HG03378 (cell line): ENCODE data around the gene CCR5AS.
A peak's percentile ranks its signal among the peaks of the same experiment; 100 is the strongest.
"Not testable (repeated sequence)": the region's sequence is repeated elsewhere in the genome, so short reads cannot be mapped to it uniquely, and the experiment has no call there.

ENCODE experiments used
- ATAC-seq: cut with Tn5 transposase; IDR thresholded peaks from one replicate; pipeline ENCODE4 v1.9.1; 2021; ENCODE audit warnings: mild to moderate bottlenecking, moderate library complexity; ENCODE audit not compliant: unreplicated experiment

CCR5AS gene

GRCh38 chr3:46358466-46358865 lies 48.4 kb downstream of the CCR5AS start:
- ATAC-seq: no peak

DNA sequence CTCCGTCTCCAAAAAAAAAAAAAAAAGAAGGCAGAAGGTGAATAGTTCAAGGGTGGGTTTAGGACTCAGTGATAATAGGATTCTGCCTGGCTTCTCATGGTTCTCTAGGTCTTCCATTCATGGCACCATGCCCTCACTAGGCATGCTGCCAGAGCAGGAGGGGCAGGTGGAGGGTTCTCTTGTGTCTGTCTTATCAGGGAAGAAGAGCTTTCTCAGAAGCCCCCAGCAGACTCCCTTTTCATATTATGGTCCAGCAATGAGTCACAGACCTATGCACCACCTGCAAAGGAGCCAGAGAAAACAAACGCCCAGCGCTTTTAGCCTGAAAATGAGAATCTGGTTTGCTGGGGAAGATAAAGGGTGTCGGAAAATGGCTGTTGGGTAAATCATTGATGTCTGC lies 50.0 kb downstream of the CCR5AS start:
- no peak for ATAC-seq

DNA sequence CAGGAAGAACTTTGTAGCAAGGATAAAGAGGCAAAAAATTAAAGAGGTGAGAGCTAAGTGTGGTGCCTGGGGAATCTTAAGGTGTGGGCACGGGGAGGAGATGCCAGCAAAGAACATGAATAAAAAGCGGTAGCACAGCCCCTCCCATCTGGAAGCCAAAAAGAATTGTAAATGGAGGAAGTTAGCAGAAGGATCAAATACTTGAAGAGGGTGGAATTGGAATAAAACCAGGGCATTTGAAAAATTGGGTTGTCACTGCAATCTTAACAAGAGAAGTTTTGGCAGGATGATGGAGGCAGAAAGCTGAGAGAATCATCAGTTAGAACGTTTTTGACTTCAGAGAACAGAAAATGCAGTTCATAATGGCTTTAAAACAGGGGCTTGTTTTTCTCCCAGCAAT lies 50.6 kb downstream of the CCR5AS start:
- no peak for ATAC-seq

DNA sequence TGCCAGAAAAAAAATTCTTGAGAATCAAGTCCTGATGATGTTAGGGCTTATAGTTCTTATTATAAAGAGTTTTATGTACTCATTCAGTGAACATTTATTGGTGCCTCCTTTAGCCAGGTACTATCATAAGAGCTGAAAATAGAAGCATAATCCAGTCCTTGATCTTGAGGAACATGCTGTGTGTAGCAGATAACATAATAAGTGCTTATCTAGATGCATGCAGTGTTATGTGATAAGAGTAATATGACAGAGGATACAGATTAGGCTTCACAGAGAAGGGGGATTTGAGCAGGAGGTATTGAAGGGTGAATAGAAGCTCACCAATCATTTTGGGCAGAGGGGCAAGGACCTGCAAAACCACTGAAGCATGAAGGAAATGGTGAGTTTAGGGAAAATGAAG lies 51.9 kb downstream of the CCR5AS start:
- ATAC-seq: no peak

DNA sequence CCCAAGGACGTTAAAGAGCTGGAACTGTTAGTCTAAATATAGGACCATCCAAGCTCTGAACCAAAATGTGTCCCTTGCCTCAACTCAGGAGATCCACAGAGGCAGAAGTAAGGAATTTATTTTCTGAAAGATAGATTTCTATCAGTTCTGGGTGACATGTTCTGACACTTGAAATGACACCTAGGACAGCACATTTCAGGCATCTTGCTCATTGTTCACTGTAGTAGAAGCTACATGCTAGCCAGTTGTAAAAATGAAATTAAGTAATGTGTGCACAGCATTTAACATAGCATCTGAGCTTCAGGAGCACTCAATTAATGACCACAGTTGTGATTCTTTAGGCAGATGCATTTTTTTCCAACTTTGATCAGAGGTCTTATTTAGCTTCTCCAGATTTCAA lies 52.4 kb downstream of the CCR5AS start:
- ATAC-seq: no peak

DNA sequence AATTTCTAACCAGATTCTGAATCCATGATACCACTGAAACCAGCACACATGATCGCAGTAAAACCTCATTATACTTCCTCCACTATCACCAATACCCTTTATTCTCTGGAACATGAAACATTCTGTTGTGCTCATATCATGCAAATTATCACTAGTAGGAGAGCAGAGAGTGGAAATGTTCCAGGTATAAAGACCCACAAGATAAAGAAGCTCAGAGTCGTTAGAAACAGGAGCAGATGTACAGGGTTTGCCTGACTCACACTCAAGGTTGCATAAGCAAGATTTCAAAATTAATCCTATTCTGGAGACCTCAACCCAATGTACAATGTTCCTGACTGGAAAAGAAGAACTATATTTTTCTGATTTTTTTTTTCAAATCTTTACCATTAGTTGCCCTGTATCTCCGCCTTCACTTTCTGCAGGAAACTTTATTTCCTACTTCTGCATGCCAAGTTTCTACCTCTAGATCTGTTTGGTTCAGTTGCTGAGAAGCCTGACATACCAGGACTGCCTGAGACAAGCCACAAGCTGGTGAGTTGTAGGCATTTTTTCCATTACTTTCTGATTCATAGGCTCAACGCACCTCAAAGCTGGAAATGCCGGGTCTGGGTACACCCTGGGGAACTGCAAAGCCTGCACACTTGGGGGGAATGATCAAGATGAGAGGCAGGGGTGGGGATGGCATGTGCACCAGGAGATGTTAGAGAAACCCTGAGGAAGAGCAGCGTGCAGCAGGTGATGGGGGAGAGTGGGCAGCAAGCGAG lies 53.0 kb downstream of the CCR5AS start, which contains the start of gene CCR2:
CCR2 (plus strand) TSS at position 465 of the 764 bp plus-strand sequence. CDS start 3,417 bp downstream, outside the sequence.
- no peak for ATAC-seq

GRCh38 chr3:46353090-46353489 lies 53.8 kb downstream of the CCR5AS start:
- ATAC-seq: no peak

- no peak for ATAC-seq
Measured at GRCh38 chr3:46351646-46352045, 55.2 kb downstream of the CCR5AS start.

- no peak for ATAC-seq
Measured at GRCh38 chr3:46350262-46350565, 56.7 kb downstream of the CCR5AS start.

DNA sequence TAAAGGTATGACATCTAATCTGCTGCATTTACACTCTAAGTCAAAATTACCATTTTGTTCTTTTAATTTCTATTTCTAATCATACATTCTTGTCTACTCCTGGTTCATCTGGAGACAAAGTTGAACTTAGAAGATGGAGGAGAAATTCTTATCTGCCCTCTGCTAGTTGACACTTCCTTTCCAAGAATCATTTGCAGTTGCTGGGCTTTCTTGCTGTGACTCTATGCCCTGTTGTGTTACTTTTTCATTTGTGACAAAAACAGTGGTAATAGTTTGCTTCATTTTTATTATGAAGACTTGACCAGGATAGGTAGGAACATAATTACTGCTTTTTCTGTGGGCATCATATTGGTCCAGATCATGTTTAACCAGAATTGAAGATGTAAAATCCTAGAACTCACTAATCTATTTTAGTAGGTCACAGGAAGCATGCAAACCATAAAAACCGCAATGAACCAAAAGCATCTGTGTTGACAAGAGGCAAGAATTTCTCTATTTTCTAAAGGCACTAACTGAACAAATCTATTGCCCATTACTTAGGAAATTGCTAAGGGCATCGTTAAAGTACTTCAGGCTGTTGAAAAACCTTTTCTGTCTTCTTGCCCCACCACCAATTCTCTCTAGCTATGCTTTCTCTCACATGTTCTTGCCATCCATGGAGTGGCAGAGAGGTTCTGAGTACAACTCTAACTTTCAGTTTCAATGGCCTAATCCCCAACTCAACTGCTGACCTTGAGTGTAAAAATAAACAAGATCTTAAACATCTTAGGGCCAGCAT lies 57.2 kb downstream of the CCR5AS start:
- ATAC-seq: peak; percentile 67

DNA sequence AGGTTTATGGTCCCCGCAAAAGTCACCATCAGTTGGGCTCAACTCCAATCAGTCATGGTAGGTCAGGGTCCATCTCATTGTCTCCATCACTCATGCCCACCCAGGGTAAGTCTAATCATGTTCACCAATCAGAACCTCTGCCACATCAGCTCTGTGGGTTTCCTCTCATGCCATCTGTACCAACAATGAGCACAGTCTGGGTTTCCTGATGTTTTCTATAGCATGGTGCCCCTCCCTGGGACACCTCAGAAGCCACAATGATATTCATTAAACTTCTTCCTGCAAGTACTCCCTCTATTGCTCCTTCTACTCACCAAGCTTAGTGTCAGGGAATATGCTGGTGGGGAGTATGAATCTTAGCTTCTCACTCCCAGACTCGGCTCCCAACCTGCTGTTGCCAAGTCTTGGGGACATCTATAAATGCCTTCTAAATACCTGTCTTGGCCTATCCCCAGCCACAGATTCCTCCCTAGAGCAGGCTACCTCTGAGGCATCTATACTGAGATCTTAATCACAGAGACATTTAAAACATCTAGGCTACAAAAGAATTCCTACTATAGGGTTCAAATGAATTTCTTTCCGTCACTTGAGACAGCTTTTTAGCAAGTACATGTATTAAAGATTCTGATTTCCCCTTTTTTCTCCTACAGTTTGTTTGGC lies 57.9 kb downstream of the CCR5AS start:
- ATAC-seq: no peak

- no peak for ATAC-seq
Measured at GRCh38 chr3:46344476-46344875, 62.4 kb downstream of the CCR5AS start.

GRCh38 chr3:46338840-46339239 lies 68.0 kb downstream of the CCR5AS start:
- ATAC-seq: no peak

GRCh38 chr3:46337911-46338310 lies 69.0 kb downstream of the CCR5AS start:
- no peak for ATAC-seq

GRCh38 chr3:46335541-46335940 lies 71.3 kb downstream of the CCR5AS start:
- no peak for ATAC-seq

DNA sequence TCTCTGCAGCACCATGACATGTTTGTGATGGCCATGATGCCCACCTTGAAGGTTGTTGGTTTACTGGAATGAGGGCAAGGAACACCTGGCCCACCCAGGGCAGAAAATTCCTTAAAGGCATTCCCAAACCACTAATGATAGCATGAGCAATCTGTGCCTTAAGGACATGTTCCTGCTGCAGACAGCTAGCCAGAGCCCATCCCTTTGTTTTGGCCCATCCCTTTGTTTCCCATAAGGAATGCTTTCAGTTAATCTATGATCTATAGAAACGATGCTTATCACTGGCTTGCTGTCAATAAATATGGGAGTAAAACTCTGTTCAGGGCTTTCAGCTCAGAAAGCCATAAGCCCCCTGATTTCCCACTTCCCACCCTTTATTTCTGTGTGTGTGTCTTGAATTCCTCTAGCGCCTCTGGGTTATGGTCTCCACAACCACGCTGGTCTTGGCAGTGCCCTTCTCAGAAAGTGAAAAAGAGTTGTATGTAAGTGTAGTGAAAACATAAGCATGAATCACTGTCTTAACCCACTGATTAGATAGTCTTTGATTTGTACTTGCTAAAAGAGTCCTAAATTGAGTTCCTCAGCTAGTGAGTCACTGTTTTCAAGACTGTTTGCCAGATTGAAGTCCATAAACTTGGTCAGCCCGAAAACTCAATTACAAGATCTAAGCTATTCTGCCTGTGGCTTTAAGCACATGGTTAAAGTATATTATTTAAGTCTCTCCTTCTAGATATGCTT lies 72.0 kb downstream of the CCR5AS start:
- ATAC-seq: no peak

- ATAC-seq: not testable (repeated sequence)
Measured at GRCh38 chr3:46330676-46331075, 76.2 kb downstream of the CCR5AS start.

DNA sequence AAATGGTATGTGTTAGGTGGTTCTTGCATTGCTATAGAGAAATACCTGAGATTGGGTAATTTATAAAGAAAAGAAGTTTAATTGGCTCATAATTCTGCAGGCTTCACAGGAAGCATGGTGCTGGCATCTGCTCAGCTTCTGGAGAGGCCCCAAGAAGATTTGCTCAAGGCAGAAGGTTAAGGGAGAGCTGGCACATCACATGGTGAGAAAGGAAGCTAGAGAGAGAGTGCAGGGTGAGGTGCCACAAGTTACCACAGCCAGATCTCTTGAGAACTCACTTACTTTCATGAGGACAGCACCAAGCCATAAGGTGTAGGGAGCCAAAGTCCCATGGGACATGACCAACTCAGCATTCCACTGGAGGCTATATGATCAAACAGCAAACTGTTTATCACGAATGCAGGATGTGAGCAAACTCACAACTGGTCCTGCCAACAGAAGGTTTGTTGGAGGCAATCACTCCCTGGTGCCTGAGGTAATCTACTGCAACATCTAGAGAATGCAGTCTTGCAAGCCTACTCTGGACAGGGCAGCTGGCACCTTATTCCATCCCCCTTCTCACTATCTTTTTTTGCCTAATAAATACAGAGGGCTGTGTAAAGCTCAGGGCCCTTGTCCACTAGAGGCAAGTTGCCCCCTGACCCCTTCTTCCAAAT lies 81.1 kb downstream of the CCR5AS start:
- ATAC-seq: no peak

DNA sequence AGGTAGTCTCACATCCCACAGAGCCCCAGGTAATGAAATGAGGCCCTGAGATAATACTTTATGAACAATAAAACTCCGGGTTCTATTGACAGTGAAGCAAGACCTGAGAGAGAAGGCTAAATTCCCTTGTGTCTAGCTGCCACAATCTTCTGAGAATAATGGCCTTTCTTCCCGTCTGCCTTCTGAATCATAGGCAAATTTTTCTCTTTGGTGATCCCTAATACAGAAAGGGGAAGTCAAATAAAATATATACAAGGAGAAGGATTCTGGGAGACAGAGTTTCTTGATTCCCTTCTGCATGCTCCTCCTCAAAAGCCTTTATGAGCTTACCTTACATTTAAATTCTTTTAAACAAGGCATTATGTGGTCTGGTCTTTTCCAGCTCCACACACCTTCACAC lies 82.8 kb downstream of the CCR5AS start:
- ATAC-seq: no peak

DNA sequence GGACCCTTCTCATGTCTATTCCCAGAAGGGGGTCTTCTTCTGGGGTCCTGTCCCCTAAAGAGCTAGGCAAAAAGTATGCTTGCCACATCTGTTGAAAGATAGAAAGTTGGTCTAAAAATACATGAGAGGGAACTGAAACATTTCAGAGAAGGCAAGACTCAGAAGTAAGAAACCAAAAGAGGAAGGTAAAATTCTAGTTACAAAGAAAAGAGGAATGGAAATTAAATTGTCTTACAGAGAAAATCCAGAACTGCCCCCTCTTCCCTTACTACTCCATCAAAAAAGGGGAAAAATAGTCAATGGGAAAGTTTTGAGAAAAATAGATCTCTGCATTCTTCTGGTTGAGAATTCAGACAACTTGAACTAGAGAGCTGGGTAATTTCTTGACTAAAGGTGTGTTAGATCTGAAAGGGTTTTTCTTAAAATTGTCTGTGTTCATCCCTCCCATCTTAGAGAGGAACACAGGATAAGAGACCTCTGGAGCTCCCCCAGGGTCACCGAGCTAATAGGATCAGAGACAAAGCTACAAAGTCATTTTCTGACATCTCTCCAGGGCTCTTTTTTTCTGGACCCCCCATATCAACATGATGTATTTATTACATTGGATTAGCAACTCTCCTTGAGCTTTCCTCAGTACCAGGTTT lies 85.3 kb downstream of the CCR5AS start:
- ATAC-seq: no peak
